K562 (cell line): ENCODE data around the gene TLE6. TPM values are rescaled to one million over a fixed set of nuclear protein-coding genes. Genes with fewer than 3 reads are reported as not detected.
A peak's percentile ranks its signal among the peaks of the same experiment; 100 is the strongest.

ENCODE experiments used
- BCOR ChIP-seq: fragments of 450-650 bp; IDR thresholded peaks from 2 replicates; pipeline ENCODE4 v1.6.1; 2016
- CTBP1 ChIP-seq: fragments of 450-650 bp; IDR thresholded peaks from 2 replicates; pipeline ENCODE4 v1.6.1; 2016; ENCODE audit warnings: borderline replicate concordance
- GATAD2A ChIP-seq: fragments of 450-650 bp; IDR thresholded peaks from 2 replicates; pipeline ENCODE4 v1.6.1; 2017
- MAFK ChIP-seq: IDR thresholded peaks from 2 replicates; pipeline ENCODE4 v1.6.1; 2011; ENCODE audit warnings: low read length, improper control_type of control experiment
- MCM3 ChIP-seq: fragments of 450-650 bp; IDR thresholded peaks from 2 replicates; pipeline ENCODE4 v1.6.1; 2016
- NFE2 ChIP-seq: IDR thresholded peaks from 2 replicates; pipeline ENCODE4 v1.6.1; 2014; ENCODE audit warnings: antibody characterized with exemption, low read depth
- SAP30 ChIP-seq: fragments of 200-600 bp; sonication (generic); IDR thresholded peaks from 2 replicates; pipeline ENCODE4 v1.6.1; 2012; ENCODE audit warnings: borderline replicate concordance, low read depth, mild to moderate bottlenecking, moderate library complexity, low read length, control low read depth, inconsistent platforms; ENCODE audit not compliant: insufficient read depth, poor library complexity, severe bottlenecking
- SIN3A ChIP-seq, 2 experiments: fragments of 150-350 bp in 1 of 2; IDR thresholded peaks; 2 replicates each; pipeline ENCODE4 v1.6.1; 2011 to 2016; ENCODE audit warnings: borderline replicate concordance in 2 of 2, low read depth in 2 of 2, low read length in 2 of 2, mild to moderate bottlenecking in 2 of 2, moderate library complexity in 2 of 2; ENCODE audit not compliant: control insufficient read depth in 1 of 2
- SIN3B ChIP-seq: fragments of 450-650 bp; IDR thresholded peaks from 2 replicates; pipeline ENCODE4 v1.6.1; 2017; ENCODE audit warnings: low read depth, mild to moderate bottlenecking, moderate library complexity
- STAT5A ChIP-seq: IDR thresholded peaks from 2 replicates; pipeline ENCODE4 v1.6.1; 2012; ENCODE audit warnings: low read length, inconsistent platforms, borderline replicate concordance
- ZEB2 ChIP-seq: fragments of 450-650 bp; IDR thresholded peaks from 2 replicates; pipeline ENCODE4 v1.6.1; 2016
- ZNF445 ChIP-seq: fragments of 250-450 bp; sonication (Bioruptor Pico); IDR thresholded peaks from 2 replicates; pipeline ENCODE4 v1.4.0; 2020; ENCODE audit warnings: low read depth, mild to moderate bottlenecking, moderate library complexity
- ZNF717 ChIP-seq: fragments of 250-450 bp; sonication (Bioruptor Pico); IDR thresholded peaks from 2 replicates; pipeline ENCODE4 v1.5.0; 2021
- polyA plus RNA-seq, 8 experiments: library from polyadenylated mRNA; depleted of rRNA in 4 of 8; stranded (reverse) in 5 of 8; unstranded in 3 of 8; fragments of >200 nt; fragmentation: Nextera tagmentation in 2 of 8; fragmentation: Illumina TruSeq in 1 of 8; extraction: Ambion mirVana in 2 of 8; extraction: Trizol in 1 of 8; gene quantifications; 2 replicates each; pipeline versions ENCODE4 v1.2.1 to v1.2.3, GENCODE V29; 2011 to 2014; ENCODE audit warnings: inconsistent platforms in 1 of 8, missing spikeins in 1 of 8
- total RNA-seq, 7 experiments: library from RNA; depleted of rRNA in 6 of 7; stranded (reverse); fragments of >200 nt in 6 of 7; fragmentation: Illumina TruSeq in 2 of 7; extraction: Trizol in 2 of 7; gene quantifications; 2 replicates each; pipeline versions ENCODE4 v1.2.1 to v1.2.3, GENCODE V29; 2011 to 2021; ENCODE audit warnings: low replicate concordance in 1 of 7
- TF ChIP-seq, protein P1 (sequence below), 3 experiments: fragments of 200-800 bp in 1 of 3; sonication (Bioruptor generic) in 1 of 3; sonication (generic) in 1 of 3; formaldehyde crosslinking in 1 of 3; IDR thresholded peaks; 2 replicates each; pipeline versions ENCODE4 v1.6.1 to v1.8.0; 2016 to 2022; ENCODE audit warnings: mild to moderate bottlenecking in 2 of 3, missing compliant biosample characterization in 2 of 3, missing genetic modification characterization in 2 of 3, missing genetic modification reagents in 1 of 3
- TF ChIP-seq, protein P2 (sequence below): fragments of 150-350 bp; IDR thresholded peaks from 2 replicates; pipeline ENCODE4 v1.6.1; 2014; ENCODE audit warnings: low read depth, mild to moderate bottlenecking, low read length, borderline replicate concordance
- TF ChIP-seq, protein P3 (sequence below): fragments of 450-650 bp; formaldehyde crosslinking; IDR thresholded peaks from 2 replicates; pipeline ENCODE4 v1.4.0; 2020; ENCODE audit warnings: mild to moderate bottlenecking, mixed read lengths
- TF ChIP-seq, protein P4 (sequence below), 2 experiments: fragments of 200-800 bp in 1 of 2; sonication (Bioruptor generic) in 1 of 2; sonication (generic) in 1 of 2; formaldehyde crosslinking in 1 of 2; IDR thresholded peaks in 1 of 2; conservative IDR thresholded peaks in 1 of 2; 2 replicates each; pipeline versions ENCODE4 v1.5.0 to v1.6.1; 2016 to 2020; ENCODE audit warnings: missing compliant biosample characterization in 1 of 2, missing genetic modification characterization in 1 of 2, missing genetic modification reagents in 1 of 2
- TF ChIP-seq, protein P5 (sequence below): IDR thresholded peaks from 2 replicates; pipeline ENCODE4 v1.6.1; 2012; ENCODE audit warnings: low read depth, low read length, improper control_type of control experiment, borderline replicate concordance

Gene TLE6
- total and polyA plus RNA-seq, 9 of the 15 experiments (the other 6 are each of a cell fraction or from before 2014, with no cell fraction given) = 1.1 to 6.1 (median 2.5) TPM

DNA sequence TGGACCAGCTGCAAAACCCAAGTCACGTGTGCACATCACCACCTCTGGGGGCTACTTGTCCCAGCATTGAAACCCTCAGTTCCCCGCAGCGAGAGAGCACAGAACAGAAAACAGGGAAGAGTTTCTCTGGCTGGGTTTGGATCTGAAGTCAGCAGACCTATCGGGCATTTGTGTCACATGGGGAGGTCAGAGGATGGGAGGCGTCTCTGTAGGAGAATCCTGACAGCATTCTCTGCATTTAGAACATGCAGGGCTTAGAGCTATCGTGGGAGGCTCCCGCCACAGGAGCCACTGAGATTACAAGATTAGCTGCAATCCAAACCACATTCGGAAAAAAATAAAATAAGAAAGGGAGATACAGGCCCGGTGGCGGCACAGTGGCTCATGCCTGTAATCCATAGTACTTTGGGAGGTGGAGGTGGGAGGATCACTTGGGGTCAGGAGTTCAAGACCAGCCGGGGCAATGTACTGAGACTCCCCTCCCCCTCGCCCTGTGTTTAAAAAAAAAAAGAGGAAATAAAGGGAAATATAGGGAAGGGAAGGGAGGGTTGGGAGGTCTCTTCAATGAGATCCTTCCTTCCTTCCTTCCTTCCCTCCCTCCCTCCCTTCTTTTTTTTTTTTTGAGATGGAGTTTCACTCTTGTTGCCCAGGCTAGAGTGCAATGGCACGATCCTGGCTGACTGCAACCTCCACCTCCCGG is 2.9 kb upstream of the TLE6 start (continued):
- TF ChIP-seq, protein P1, sequence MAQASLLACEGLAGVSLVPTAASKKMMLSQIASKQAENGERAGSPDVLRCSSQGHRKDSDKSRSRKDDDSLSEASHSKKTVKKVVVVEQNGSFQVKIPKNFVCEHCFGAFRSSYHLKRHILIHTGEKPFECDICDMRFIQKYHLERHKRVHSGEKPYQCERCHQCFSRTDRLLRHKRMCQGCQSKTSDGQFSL (CRISPR knock-in tag; IDR thresholded peaks at IDR 0.05) = no peak
- TF ChIP-seq, protein P1 (tag; IDR thresholded peaks at IDR 0.05) = no peak
- TF ChIP-seq BCOR (peak; percentile 57), NFE2 (no peak), GATAD2A (no peak), MCM3 (no peak), SAP30 (no peak), ZNF445 (CRISPR knock-in tag) (no peak), ZEB2 (peak; percentile 70; the same call in 1 of the 2 replicates), ZNF717 (no peak), CTBP1 (peak; percentile 81), SIN3A (IDR thresholded peaks at IDR 0.05; ENCODE audit: borderline replicate concordance in 2 of 2, control insufficient read depth in 1 of 2, low read depth in 2 of 2, low read length in 2 of 2) (no peak), STAT5A (no peak), MAFK (no peak), SIN3B (no peak)
- TF ChIP-seq, protein P2, sequence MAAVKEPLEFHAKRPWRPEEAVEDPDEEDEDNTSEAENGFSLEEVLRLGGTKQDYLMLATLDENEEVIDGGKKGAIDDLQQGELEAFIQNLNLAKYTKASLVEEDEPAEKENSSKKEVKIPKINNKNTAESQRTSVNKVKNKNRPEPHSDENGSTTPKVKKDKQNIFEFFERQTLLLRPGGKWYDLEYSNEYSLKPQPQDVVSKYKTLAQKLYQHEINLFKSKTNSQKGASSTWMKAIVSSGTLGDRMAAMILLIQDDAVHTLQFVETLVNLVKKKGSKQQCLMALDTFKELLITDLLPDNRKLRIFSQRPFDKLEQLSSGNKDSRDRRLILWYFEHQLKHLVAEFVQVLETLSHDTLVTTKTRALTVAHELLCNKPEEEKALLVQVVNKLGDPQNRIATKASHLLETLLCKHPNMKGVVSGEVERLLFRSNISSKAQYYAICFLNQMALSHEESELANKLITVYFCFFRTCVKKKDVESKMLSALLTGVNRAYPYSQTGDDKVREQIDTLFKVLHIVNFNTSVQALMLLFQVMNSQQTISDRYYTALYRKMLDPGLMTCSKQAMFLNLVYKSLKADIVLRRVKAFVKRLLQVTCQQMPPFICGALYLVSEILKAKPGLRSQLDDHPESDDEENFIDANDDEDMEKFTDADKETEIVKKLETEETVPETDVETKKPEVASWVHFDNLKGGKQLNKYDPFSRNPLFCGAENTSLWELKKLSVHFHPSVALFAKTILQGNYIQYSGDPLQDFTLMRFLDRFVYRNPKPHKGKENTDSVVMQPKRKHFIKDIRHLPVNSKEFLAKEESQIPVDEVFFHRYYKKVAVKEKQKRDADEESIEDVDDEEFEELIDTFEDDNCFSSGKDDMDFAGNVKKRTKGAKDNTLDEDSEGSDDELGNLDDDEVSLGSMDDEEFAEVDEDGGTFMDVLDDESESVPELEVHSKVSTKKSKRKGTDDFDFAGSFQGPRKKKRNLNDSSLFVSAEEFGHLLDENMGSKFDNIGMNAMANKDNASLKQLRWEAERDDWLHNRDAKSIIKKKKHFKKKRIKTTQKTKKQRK = no peak
- TF ChIP-seq, protein P3, sequence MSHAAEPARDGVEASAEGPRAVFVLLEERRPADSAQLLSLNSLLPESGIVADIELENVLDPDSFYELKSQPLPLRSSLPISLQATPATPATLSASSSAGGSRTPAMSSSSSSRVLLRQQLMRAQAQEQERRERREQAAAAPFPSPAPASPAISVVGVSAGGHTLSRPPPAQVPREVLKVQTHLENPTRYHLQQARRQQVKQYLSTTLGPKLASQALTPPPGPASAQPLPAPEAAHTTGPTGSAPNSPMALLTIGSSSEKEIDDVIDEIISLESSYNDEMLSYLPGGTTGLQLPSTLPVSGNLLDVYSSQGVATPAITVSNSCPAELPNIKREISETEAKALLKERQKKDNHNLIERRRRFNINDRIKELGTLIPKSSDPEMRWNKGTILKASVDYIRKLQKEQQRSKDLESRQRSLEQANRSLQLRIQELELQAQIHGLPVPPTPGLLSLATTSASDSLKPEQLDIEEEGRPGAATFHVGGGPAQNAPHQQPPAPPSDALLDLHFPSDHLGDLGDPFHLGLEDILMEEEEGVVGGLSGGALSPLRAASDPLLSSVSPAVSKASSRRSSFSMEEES (CRISPR knock-in tag) = peak; percentile 57
- TF ChIP-seq, protein P4, sequence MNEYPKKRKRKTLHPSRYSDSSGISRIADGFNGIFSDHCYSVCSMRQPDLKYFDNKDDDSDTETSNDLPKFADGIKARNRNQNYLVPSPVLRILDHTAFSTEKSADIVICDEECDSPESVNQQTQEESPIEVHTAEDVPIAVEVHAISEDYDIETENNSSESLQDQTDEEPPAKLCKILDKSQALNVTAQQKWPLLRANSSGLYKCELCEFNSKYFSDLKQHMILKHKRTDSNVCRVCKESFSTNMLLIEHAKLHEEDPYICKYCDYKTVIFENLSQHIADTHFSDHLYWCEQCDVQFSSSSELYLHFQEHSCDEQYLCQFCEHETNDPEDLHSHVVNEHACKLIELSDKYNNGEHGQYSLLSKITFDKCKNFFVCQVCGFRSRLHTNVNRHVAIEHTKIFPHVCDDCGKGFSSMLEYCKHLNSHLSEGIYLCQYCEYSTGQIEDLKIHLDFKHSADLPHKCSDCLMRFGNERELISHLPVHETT (CRISPR knock-in tag; conservative IDR thresholded peaks at IDR 0.05 in 1 of 2, IDR thresholded peaks at IDR 0.05 in 1 of 2) = no peak; a peak in 1 of 4 replicates
- TF ChIP-seq, protein P5, sequence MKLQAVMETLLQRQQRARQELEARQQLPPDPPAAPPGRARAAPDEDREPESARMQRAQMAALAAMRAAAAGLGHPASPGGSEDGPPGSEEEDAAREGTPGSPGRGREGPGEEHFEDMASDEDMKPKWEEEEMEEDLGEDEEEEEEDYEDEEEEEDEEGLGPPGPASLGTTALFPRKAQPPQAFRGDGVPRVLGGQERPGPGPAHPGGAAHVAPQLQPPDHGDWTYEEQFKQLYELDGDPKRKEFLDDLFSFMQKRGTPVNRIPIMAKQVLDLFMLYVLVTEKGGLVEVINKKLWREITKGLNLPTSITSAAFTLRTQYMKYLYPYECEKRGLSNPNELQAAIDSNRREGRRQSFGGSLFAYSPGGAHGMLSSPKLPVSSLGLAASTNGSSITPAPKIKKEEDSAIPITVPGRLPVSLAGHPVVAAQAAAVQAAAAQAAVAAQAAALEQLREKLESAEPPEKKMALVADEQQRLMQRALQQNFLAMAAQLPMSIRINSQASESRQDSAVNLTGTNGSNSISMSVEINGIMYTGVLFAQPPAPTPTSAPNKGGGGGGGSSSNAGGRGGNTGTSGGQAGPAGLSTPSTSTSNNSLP = peak; percentile 58; the same call in 1 of the 2 replicates
